GM18520 (cell line): ENCODE data around the gene C1orf52.

ENCODE experiments used
- ATAC-seq: cut with Tn5 transposase; IDR thresholded peaks from one replicate; pipeline ENCODE4 v1.9.1; 2021; ENCODE audit not compliant: unreplicated experiment

The C1orf52 gene

GRCh38 chr1:85237613-85238012 lies 21.8 kb downstream of the C1orf52 start:
- ATAC-seq = no peak

GRCh38 chr1:85230305-85230977 lies 29.0 kb downstream of the C1orf52 start:
- ATAC-seq = no peak

- no peak for ATAC-seq
These were observed 29.8 kb downstream of the C1orf52 start for GRCh38 chr1:85229574-85230097.

- ATAC-seq = no peak
These were observed 30.5 kb downstream of the C1orf52 start for GRCh38 chr1:85228972-85229371.

GRCh38 chr1:85225624-85226380 lies 33.7 kb downstream of the C1orf52 start:
- no peak for ATAC-seq

GRCh38 chr1:85224734-85225623 lies 34.5 kb downstream of the C1orf52 start:
- ATAC-seq = no peak

GRCh38 chr1:85224295-85224694 lies 35.2 kb downstream of the C1orf52 start:
- ATAC-seq = no peak

- no peak for ATAC-seq
These were observed 36.1 kb downstream of the C1orf52 start for GRCh38 chr1:85223334-85223733.

GRCh38 chr1:85220756-85221201 lies 38.7 kb downstream of the C1orf52 start:
- no peak for ATAC-seq

- no peak for ATAC-seq
These were observed 39.4 kb downstream of the C1orf52 start for GRCh38 chr1:85219853-85220610.

GRCh38 chr1:85216697-85217096 lies 42.8 kb downstream of the C1orf52 start:
- no peak for ATAC-seq

GRCh38 chr1:85214654-85215053 lies 44.8 kb downstream of the C1orf52 start:
- no peak for ATAC-seq

- no peak for ATAC-seq
These were observed 51.0 kb downstream of the C1orf52 start for GRCh38 chr1:85208488-85208887.

GRCh38 chr1:85203573-85204171 lies 55.8 kb downstream of the C1orf52 start:
- no peak for ATAC-seq

GRCh38 chr1:85202864-85203255 lies 56.6 kb downstream of the C1orf52 start:
- ATAC-seq = no peak

- no peak for ATAC-seq
These were observed 57.2 kb downstream of the C1orf52 start for GRCh38 chr1:85202092-85202863.

GRCh38 chr1:85201340-85202091 lies 57.9 kb downstream of the C1orf52 start:
- ATAC-seq = no peak

GRCh38 chr1:85200463-85201339 lies 58.8 kb downstream of the C1orf52 start, which contains the start of gene SYDE2:
SYDE2 (minus strand) TSS chr1:85201016; CDS start chr1:85200996, 20 bp downstream.
- no peak for ATAC-seq
